ENCODE measurements around the gene GGT7.
"Not testable (repeated sequence)": the region's sequence is repeated elsewhere in the genome, so short reads cannot be mapped to it uniquely, and the experiment has no call there.

Gene GGT7

GRCh38 chr20:34872622-34873224 is at the start of gene GGT7:
Gene GGT7 (minus strand): TSS chr20:34872856. CDS start chr20:34872815, 41 bp downstream.
- DNase-seq, result peak; percentile 82

- DNase-seq, result no peak
Measured at GRCh38 chr20:34921436-34921835, 48.8 kb upstream of the GGT7 start.

- DNase-seq, result no peak
Measured at GRCh38 chr20:34920055-34920454, 47.4 kb upstream of the GGT7 start.

- no peak for DNase-seq
Measured at GRCh38 chr20:34916774-34917354, 44.2 kb upstream of the GGT7 start.

- peak; percentile 17 for DNase-seq
Measured at GRCh38 chr20:34915749-34916455, 43.2 kb upstream of the GGT7 start.

DNA sequence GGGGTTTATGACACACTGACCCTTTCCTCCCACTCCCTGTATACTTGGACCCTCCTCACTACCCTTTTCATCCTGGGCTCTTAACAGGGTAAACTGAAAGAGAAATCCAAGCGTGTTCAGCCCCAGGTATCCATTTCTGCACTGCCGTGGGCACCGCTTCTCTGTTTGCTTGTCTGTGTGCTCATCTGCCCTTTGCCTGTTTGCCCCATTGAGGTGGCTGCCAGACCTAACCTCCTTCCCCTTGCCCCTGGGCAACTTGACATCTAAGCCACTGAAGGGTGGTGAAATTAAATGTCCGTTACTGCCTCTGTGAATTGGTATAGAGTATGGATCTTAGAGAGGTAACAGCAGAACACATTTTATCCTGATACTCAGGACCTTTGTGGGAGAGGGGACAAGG is 42.5 kb upstream of the GGT7 start:
- DNase-seq, result no peak

GRCh38 chr20:34907616-34908469 is 35.2 kb upstream of the GGT7 start:
- peak; percentile 21 for DNase-seq

DNA sequence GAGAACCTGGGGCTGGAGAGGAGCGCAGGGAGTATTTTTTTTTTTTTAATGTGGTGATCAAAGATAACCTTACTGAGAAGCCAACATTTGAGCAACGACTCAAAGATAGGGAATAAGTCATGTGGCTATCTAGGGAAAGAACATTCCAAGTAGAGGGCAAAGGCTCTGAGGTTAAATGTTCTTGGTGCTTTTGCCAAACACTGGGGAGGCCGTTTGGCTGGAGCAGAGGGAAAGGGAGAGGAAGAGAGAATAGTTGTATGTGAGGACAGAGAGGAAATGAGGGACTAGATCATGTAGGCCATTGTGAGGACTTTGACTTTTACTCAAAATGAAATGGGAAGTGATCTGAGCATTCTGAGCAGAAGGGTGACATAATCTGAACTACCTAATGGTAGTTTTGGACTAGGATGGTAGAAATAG is 31.6 kb upstream of the GGT7 start:
- DNase-seq, result peak; percentile 66

DNA sequence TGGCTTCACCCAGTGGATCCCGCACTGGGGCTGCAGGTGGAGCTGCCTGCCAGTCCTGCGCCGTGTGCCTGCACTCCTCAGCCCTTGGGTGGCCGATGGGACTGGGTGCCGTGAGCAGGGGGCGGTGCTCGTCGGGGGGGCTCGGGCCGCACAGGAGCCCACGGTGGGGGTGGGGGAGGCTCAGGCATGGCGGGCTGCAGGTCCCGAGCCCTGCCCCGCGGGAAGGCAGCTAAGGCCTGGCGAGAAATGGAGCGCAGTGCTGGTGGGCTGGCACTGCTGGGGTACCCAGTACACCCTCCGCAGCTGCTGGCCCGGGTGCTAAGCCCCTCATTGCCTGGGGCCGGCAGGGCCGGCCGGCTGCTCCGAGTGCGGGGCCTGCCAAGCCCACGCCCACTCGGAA is 26.1 kb upstream of the GGT7 start:
- not testable (repeated sequence) for DNase-seq

GRCh38 chr20:34898129-34898528 is 25.5 kb upstream of the GGT7 start:
- DNase-seq, result not testable (repeated sequence)

DNA sequence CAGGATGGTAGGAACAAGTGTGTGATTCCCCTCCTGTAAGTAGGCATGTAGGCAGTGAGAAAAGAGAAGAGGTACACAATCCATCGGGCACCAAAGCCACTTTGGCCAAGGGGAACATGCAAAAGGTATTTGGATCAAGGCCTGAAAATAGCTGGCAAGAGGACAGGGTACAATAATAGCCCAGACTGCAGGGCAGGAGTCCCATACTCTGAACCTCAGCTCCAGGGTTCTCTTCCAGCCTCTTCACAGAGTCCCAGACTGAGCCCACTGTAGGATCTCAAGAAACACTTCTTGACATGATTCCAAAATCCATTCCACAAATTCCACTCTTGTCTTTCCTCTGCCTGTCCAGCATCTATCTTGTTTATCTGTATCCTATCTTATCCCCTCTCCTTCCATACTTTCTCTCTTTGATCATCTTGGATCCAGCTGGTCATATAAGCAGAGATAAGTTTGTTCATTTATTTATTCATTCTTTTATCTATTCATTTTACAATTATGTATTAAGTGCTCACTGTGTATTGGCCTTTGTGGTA is 23.5 kb upstream of the GGT7 start:
- DNase-seq, result no peak

GRCh38 chr20:34895465-34895864 is 22.8 kb upstream of the GGT7 start:
- no peak for DNase-seq

DNA sequence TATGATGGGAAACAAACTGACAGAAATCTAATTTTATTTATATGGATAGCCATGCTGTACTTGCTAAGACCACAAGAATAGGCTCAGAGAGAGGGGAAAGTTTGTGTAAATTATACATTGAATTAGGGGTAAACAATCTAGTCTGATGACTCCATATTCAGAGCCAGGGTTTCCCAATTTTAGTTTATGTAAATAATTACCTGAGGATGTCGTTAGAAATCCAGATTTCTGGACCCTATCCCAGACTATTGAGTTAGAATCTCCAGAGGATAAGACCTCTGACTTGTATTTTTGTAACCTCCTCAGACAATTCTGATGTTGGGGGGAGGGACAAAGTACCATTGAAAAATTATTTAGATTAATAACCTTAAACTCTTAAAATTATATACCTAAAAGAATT is 22.1 kb upstream of the GGT7 start:
- no peak for DNase-seq

- DNase-seq, result no peak
Measured at GRCh38 chr20:34892671-34893070, 20.0 kb upstream of the GGT7 start.

DNA sequence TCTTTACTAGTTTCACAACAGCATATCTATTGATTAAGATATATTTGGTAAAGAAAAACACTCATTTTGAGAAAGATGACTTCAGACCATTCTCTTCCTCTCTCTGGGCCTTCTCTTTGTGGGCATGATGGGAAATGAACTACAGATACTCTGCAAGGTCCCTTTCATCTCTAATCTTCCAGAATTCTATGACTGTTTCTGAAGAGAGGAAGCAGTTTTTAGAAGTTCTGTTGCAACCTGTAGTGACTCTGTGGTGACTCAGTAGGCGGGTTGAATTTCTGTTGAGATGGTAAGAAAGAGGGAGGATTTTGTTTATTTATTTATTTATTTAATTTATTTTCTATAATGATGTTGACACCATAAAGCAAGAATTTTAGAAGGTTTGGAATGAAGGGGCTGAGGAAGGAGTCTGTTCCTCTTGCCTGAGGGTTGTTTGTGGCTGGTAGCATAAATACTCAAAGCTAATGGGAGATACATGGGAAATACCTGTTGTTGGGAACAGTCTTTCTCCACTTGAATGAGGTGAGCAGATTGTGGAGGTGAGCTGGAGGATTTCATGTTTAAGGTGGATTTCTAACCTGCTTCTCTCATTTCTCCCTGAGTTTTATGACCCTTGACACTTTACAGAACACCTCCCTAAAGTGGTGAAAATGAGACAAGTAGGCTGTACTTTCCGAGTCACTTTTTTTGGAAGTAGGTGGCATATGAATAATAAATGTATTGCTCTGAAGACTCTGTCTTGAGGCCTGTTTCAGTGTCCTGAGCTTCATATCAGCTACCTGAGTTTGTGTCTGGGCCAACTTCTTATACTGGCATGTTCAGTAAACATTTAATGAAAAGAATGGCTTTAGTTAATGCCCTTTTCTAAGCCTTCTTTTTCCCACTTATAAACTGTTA is 18.8 kb upstream of the GGT7 start:
- DNase-seq, result peak; percentile 74

DNA sequence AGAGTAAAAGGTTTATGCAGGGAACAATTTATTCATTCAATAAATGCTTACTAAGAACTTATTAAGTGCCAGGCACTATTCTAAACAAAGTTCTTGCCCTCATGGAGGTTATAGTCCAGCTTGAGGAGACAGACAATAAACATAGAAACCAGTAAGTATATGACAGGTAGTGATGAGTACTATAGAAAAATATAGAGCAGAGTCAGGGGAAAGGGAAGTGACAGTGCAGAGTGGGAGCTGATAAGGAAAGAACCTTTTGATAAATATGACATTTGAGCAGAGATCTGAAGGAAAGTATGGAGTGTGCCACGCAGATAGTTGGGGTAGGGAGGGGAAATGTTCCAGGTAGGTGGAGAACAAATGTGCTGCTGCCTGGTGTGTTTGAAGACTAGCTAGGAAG is 15.8 kb upstream of the GGT7 start:
- DNase-seq, result peak; percentile 84

DNA sequence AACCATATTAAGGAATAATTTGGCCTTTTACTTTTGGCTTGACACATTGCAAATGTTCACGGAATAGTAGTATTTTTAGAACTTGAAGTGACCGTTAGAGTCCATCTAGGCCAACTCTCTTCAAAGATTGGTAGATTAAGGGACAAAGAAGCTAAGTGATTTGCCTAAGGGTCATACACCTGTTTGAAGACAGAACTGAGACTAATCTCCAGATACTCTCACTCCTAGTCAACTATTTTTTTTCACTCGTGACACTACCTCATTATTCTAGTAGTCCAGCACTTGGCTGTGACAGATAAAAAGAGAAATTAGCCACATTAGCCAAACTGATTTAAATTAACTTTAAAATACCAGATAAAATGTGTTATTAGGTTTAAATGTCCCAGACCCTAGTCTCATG is 14.4 kb upstream of the GGT7 start:
- no peak for DNase-seq

GRCh38 chr20:34886122-34886521 is 13.5 kb upstream of the GGT7 start:
- no peak for DNase-seq

DNA sequence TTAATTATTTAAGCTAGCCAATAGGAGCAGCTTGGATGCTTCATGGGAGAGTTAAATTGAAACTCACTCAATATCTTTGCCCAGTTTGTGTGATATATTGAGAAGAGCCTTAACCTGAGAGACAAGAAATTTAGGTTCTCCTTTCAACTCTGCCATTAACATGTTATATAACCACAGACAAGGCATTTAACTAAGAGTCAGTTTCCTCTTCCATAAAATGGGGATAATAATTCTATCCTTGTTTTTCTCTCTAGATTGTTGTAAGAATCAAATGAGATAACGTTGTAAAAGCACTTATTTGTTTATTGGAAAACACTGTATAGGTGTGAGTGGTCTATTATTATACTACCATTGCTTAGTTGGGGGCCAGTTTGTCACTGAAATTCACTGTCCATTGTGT is 11.6 kb upstream of the GGT7 start:
- no peak for DNase-seq

DNA sequence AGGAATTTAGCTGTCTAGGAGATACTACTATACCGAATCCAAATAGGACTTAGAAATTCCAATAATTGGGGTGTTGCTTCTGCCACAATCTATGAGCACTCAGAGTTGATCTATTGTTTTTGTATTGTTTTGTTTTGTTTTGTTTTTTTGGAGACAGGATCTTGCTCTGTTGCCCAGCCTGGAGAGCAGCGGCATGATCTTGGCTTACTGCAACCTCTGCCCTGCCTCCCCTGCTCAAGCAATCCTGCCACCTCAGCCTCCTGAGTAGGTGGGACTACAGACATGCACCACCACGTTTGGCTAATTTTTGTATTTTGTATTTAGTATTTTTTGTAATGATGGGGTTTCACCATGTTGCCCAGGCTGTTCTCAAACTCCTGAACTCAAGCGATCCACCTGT is 11.2 kb upstream of the GGT7 start:
- no peak for DNase-seq

DNA sequence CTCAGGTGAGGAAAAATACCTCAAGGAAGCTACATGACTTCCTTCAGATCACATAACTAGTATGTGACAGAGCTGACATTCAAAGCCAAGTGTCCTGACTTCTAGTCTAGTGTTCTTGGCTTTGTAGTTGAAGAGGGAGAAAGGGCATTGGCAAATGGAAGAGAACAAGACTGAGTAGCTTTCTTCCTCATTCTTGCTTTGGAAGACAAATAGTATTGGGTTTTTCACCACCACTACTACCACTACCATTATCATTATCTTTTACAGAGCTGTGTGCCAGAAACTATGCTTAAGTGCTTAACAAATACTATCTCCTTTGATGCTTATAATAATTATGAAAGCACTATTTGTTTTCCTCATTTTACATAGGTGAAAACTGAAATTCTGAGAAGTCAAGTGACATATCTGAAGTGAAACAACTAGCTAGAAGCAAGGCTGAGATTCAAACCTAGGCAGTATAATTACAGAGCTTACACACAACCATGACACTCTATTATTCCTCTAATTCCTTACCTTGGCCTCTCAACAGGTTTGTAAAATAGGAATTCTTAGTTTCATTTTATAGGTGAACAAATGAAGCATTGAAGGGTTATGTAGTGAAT is 10.5 kb upstream of the GGT7 start:
- no peak for DNase-seq

GRCh38 chr20:34881689-34882088 is 9.0 kb upstream of the GGT7 start:
- no peak for DNase-seq
